ENCODE measurements around the gene PKP1.

DNA sequence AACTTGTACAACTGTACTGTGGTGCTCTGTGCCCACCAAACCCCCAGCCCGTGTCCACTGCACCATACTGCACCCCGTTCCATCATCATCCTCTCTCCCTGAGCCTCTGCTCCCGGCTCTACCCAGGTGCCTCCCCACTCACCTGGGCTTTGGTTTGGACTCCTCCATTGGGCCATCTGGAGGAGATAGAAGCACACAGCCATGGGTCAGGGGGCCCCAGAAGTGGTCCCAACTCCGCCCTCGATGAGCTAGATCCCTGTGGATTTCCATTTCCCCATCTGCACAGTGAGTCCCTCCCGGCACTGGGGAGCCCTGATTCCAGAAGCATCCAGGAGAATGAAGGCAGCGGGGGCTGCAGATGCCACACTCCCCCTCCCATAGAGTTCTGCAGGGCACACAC, 83.4 kb downstream of the PKP1 start:
- TF ChIP-seq, protein P1, sequence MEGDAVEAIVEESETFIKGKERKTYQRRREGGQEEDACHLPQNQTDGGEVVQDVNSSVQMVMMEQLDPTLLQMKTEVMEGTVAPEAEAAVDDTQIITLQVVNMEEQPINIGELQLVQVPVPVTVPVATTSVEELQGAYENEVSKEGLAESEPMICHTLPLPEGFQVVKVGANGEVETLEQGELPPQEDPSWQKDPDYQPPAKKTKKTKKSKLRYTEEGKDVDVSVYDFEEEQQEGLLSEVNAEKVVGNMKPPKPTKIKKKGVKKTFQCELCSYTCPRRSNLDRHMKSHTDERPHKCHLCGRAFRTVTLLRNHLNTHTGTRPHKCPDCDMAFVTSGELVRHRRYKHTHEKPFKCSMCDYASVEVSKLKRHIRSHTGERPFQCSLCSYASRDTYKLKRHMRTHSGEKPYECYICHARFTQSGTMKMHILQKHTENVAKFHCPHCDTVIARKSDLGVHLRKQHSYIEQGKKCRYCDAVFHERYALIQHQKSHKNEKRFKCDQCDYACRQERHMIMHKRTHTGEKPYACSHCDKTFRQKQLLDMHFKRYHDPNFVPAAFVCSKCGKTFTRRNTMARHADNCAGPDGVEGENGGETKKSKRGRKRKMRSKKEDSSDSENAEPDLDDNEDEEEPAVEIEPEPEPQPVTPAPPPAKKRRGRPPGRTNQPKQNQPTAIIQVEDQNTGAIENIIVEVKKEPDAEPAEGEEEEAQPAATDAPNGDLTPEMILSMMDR (IDR thresholded peaks at IDR 0.05; ENCODE audit: low read length), result no peak
- TF ChIP-seq EZH2phosphoT487 (IDR thresholded peaks at IDR 0.05; ENCODE audit: low read length) (no peak), EZH2 (optimal IDR thresholded peaks at IDR 0.05; ENCODE audit: low read depth, low read length) (no peak)

All from MM.1S (cell line).